HG03108 (cell line): Measurements from ENCODE around the gene EIF5AL1.
A peak's percentile ranks its signal among the peaks of the same experiment; 100 is the strongest.
"Not testable (repeated sequence)": the region's sequence is repeated elsewhere in the genome, so short reads cannot be mapped to it uniquely, and the experiment has no call there.

Experiments used
- ATAC-seq: cut with Tn5 transposase; IDR thresholded peaks from one replicate; pipeline ENCODE4 v1.9.1; 2021; ENCODE audit warnings: moderate library complexity; ENCODE audit not compliant: unreplicated experiment

Gene EIF5AL1

GRCh38 chr10:79487296-79488194 lies 24.8 kb upstream of the EIF5AL1 start:
- ATAC-seq = peak; percentile 75

GRCh38 chr10:79488336-79488735 lies 24.0 kb upstream of the EIF5AL1 start:
- ATAC-seq = no peak

- no peak for ATAC-seq
These were observed 23.5 kb upstream of the EIF5AL1 start for GRCh38 chr10:79488870-79489269.

- no peak for ATAC-seq
These were observed 21.8 kb upstream of the EIF5AL1 start for GRCh38 chr10:79490400-79491142.

- no peak for ATAC-seq
These were observed 21.0 kb upstream of the EIF5AL1 start for GRCh38 chr10:79491143-79491835.

- ATAC-seq = no peak
These were observed 20.1 kb upstream of the EIF5AL1 start for GRCh38 chr10:79492256-79492655.

GRCh38 chr10:79492839-79493238 lies 19.5 kb upstream of the EIF5AL1 start:
- no peak for ATAC-seq

- ATAC-seq = no peak
These were observed 18.5 kb upstream of the EIF5AL1 start for GRCh38 chr10:79493806-79494205.

- no peak for ATAC-seq
These were observed 17.2 kb upstream of the EIF5AL1 start for GRCh38 chr10:79494871-79495705.

GRCh38 chr10:79495791-79496190 lies 16.5 kb upstream of the EIF5AL1 start:
- no peak for ATAC-seq

GRCh38 chr10:79496896-79497295 lies 15.4 kb upstream of the EIF5AL1 start:
- no peak for ATAC-seq

- ATAC-seq = no peak
These were observed 14.0 kb upstream of the EIF5AL1 start for GRCh38 chr10:79498291-79498829.

- ATAC-seq = no peak
These were observed 9.6 kb upstream of the EIF5AL1 start for GRCh38 chr10:79502561-79503309.

GRCh38 chr10:79503787-79504186 lies 8.5 kb upstream of the EIF5AL1 start:
- ATAC-seq = not testable (repeated sequence)

GRCh38 chr10:79504483-79504882 lies 7.8 kb upstream of the EIF5AL1 start:
- not testable (repeated sequence) for ATAC-seq

- not testable (repeated sequence) for ATAC-seq
These were observed 7.0 kb upstream of the EIF5AL1 start for GRCh38 chr10:79505328-79505727.

GRCh38 chr10:79505829-79506228 lies 6.5 kb upstream of the EIF5AL1 start:
- ATAC-seq = no peak

- no peak for ATAC-seq
These were observed 4.7 kb upstream of the EIF5AL1 start for GRCh38 chr10:79507440-79508167.

GRCh38 chr10:79508245-79508644 lies 4.1 kb upstream of the EIF5AL1 start:
- ATAC-seq = not testable (repeated sequence)
